HG02642 (cell line): ENCODE measurements around the gene LCN6.
"Not testable (repeated sequence)": the region's sequence is repeated elsewhere in the genome, so short reads cannot be mapped to it uniquely, and the experiment has no call there.

ENCODE experiments used
- ATAC-seq: cut with Tn5 transposase; IDR thresholded peaks from one replicate; pipeline ENCODE4 v1.9.1; 2021; ENCODE audit warnings: mild to moderate bottlenecking; ENCODE audit not compliant: unreplicated experiment, poor library complexity

LCN6 gene

GRCh38 chr9:136748201-136748600 is at the start of gene LCN6:
LCN6 (minus strand) TSS chr9:136748525; CDS start chr9:136748483, 42 bp downstream.
- ATAC-seq = no peak

GRCh38 chr9:136796775-136797347 is 48.5 kb upstream of the LCN6 start:
- not testable (repeated sequence) for ATAC-seq

- ATAC-seq = no peak
Observed at GRCh38 chr9:136796238-136796774, 48.0 kb upstream of the LCN6 start, which contains the start of gene CCDC183. CCDC183 (plus strand) TSS chr9:136796338; CDS start chr9:136796398, 60 bp downstream.

- no peak for ATAC-seq
Observed at GRCh38 chr9:136795000-136795348, 46.6 kb upstream of the LCN6 start.

- no peak for ATAC-seq
Observed at GRCh38 chr9:136794281-136794999, 46.1 kb upstream of the LCN6 start.

GRCh38 chr9:136793086-136793946 is 45.0 kb upstream of the LCN6 start:
- no peak for ATAC-seq

GRCh38 chr9:136792321-136793085 is 44.2 kb upstream of the LCN6 start:
- no peak for ATAC-seq

GRCh38 chr9:136791516-136792276 is 43.4 kb upstream of the LCN6 start:
- peak; percentile 10 for ATAC-seq

- ATAC-seq = peak; percentile 87
Observed at GRCh38 chr9:136790640-136791515, 42.6 kb upstream of the LCN6 start, which contains the start of gene TMEM141. TMEM141 (plus strand) TSS chr9:136791344; CDS start chr9:136791371, 27 bp downstream.

- no peak for ATAC-seq
Observed at GRCh38 chr9:136789523-136789937, 41.2 kb upstream of the LCN6 start.

- not testable (repeated sequence) for ATAC-seq
Observed at GRCh38 chr9:136788644-136789522, 40.6 kb upstream of the LCN6 start.

GRCh38 chr9:136787690-136788400 is 39.5 kb upstream of the LCN6 start:
- ATAC-seq = no peak

- ATAC-seq = not testable (repeated sequence)
Observed at GRCh38 chr9:136786983-136787382, 38.7 kb upstream of the LCN6 start.

- no peak for ATAC-seq
Observed at GRCh38 chr9:136786451-136786850, 38.1 kb upstream of the LCN6 start.

- ATAC-seq = not testable (repeated sequence)
Observed at GRCh38 chr9:136785565-136786355, 37.4 kb upstream of the LCN6 start.

- no peak for ATAC-seq
Observed at GRCh38 chr9:136784997-136785361, 36.7 kb upstream of the LCN6 start.
